Activated gamma-delta T cell (primary cell): ENCODE results near the gene HEPACAM.

Source experiments
- DNase-seq: peaks from one replicate; lab custom pipeline; 2025; lab: John Stamatoyannopoulos, UW

The HEPACAM gene

GRCh38 chr11:124884869-124885479 is 50.9 kb downstream of the HEPACAM start:
- no peak for DNase-seq

- no peak for DNase-seq
These were observed 51.5 kb downstream of the HEPACAM start for GRCh38 chr11:124884340-124884739.

GRCh38 chr11:124882339-124883071 is 53.3 kb downstream of the HEPACAM start:
- no peak for DNase-seq

- DNase-seq, result no peak
These were observed 54.9 kb downstream of the HEPACAM start for GRCh38 chr11:124880958-124881357.

GRCh38 chr11:124880290-124880611 is 55.6 kb downstream of the HEPACAM start:
- DNase-seq, result no peak

GRCh38 chr11:124879493-124880289 is 56.2 kb downstream of the HEPACAM start:
- no peak for DNase-seq

- DNase-seq, result no peak
These were observed 56.9 kb downstream of the HEPACAM start for GRCh38 chr11:124878759-124879492.

- no peak for DNase-seq
These were observed 57.7 kb downstream of the HEPACAM start for GRCh38 chr11:124877910-124878758.

- no peak for DNase-seq
These were observed 58.3 kb downstream of the HEPACAM start for GRCh38 chr11:124877631-124877909.

- DNase-seq, result no peak
These were observed 58.8 kb downstream of the HEPACAM start for GRCh38 chr11:124876818-124877630.

- peak; percentile 53 for DNase-seq
These were observed 59.7 kb downstream of the HEPACAM start for GRCh38 chr11:124875943-124876817.

GRCh38 chr11:124875401-124875800 is 60.4 kb downstream of the HEPACAM start:
- no peak for DNase-seq

- DNase-seq, result no peak
These were observed 61.1 kb downstream of the HEPACAM start for GRCh38 chr11:124874571-124875255.

- DNase-seq, result no peak
These were observed 61.9 kb downstream of the HEPACAM start for GRCh38 chr11:124873951-124874350.

GRCh38 chr11:124872741-124873140 is 63.1 kb downstream of the HEPACAM start:
- no peak for DNase-seq

- no peak for DNase-seq
These were observed 63.6 kb downstream of the HEPACAM start for GRCh38 chr11:124872280-124872679.

- DNase-seq, result no peak
These were observed 65.4 kb downstream of the HEPACAM start for GRCh38 chr11:124870430-124870829.

GRCh38 chr11:124869856-124870387 is 65.9 kb downstream of the HEPACAM start:
- no peak for DNase-seq

GRCh38 chr11:124869331-124869730 is 66.5 kb downstream of the HEPACAM start:
- DNase-seq, result no peak
